ENCODE results near the gene H6PD.

DNA sequence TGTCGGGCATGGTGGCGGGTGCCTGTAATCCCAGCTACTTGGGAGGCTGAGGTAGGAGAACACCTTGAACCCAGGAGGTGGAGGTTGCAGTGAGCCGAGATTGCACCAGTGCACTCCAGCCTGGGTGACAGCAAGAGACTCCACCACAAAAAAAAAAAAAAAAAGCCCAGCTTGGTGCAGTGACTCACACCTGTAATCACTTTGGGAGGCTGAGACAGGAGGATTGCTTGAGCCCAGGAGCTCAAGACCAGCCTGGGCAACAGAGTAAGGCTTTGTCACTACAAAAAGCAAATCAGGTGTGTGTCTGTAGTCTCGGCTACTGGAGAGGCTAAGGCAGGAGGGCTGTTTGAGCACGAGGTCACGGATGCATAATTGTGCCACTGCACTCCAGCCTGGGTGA is 5.0 kb upstream of the H6PD start:
- TF ChIP-seq GATA2 (IDR thresholded peaks at IDR 0.05; ENCODE audit: low read depth, low read length): no peak
- TF ChIP-seq GATA3 (IDR thresholded peaks at IDR 0.05; ENCODE audit: low read depth, low read length): no peak
